ENCODE results near the gene UBE2F.
A peak's percentile ranks its signal among the peaks of the same experiment; 100 is the strongest.

UBE2F gene, protein sequence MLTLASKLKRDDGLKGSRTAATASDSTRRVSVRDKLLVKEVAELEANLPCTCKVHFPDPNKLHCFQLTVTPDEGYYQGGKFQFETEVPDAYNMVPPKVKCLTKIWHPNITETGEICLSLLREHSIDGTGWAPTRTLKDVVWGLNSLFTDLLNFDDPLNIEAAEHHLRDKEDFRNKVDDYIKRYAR

GRCh38 chr2:237966565-237967462, at the start of gene UBE2F:
Gene UBE2F, plus strand, starts transcription at chr2:237967014. Its CDS starts 6,094 bp downstream, at chr2:237973108.
- DNase-seq, result peak; percentile 95

GRCh38 chr2:237917696-237918374, 49.0 kb upstream of the UBE2F start:
- DNase-seq, result no peak

DNA sequence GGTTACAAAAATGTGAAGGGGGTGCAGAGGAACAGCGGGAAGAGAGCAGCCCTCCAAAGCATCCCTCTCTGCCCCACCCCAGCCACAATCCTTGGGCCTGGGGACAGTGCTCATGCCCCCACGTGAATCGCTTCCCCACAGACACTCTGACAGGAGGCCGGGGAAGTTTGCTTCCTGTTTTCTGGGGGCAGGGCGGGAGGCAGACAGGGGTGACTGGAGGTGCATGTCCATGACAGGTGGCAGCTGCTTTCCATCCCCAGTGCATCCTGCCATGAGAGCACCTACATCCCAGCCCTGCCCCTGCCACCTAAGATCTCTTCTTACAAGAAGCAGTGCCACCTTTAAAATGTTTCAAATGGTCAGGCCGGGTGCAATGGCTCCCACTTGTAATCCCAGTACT, 47.2 kb upstream of the UBE2F start:
- DNase-seq, result peak; percentile 10

- no peak for DNase-seq
Measured at GRCh38 chr2:237920673-237921072, 46.1 kb upstream of the UBE2F start.

GRCh38 chr2:237921967-237922492, 44.8 kb upstream of the UBE2F start:
- no peak for DNase-seq

- DNase-seq, result no peak
Measured at GRCh38 chr2:237922641-237923361, 44.0 kb upstream of the UBE2F start.

- peak; percentile 73 for DNase-seq
Measured at GRCh38 chr2:237923481-237924163, 43.2 kb upstream of the UBE2F start.

DNA sequence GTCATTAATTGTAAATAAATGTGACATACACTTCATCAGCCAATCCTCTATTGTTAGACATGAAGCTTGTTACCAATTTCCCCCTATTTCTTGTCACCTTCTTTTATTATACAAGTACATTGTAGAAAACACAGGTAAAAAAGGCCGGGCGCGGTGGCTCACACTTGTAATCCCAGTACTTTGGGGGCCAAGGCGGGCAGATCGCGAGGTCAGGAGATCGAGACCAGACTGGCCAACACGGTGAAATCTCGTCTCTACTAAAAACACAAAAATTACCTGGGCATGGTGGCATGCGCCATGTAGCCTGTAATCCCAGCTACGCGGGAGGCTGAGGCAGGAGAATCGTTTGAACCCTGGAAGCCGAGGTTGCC, 42.7 kb upstream of the UBE2F start:
- no peak for DNase-seq

GRCh38 chr2:237927135-237927534, 39.7 kb upstream of the UBE2F start:
- DNase-seq, result no peak

DNA sequence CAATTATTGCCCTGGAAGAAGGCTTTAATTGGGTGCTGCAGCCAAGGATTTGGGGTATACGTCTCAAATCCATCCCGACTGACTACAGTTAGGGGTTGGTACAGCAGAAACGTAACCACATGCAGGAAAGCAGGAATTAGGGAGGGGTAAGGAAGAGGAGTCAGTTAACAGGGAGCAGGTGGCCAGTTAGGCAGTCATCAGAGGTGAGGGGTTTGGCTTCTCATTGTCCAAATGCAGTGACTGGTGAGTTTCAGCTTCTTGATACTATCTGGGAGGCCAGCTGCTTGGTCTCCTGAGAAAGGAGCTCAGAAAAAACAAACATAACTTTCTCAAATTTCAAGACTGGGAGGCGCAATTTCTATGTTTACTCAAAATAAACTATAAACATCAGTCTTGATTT, 38.8 kb upstream of the UBE2F start:
- no peak for DNase-seq

- DNase-seq, result no peak
Measured at GRCh38 chr2:237929979-237930378, 36.8 kb upstream of the UBE2F start.

DNA sequence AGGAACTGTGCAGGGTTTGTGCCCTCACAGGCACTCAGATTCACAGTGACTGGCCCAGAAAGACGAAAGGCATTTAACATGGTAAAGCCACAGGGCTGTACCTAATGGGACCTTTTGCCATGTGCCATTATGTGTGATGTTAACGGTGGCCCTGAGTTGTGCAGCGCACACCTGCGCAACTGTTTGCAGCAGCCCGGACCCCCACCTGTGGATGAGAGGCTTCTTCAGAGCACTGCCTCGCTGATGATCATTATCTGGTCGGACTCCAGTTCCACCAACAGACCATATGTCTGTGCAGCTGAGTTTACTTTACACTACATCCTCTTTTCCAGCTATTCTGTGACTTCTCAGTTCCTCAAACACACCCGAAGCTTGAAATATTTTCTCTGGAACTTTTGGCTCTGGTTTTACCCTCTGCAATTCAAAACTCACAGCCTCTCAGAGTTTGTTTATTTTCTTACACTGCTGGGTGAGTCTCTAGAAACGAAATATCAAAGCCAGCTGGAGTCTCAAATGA, 35.6 kb upstream of the UBE2F start:
- no peak for DNase-seq

DNA sequence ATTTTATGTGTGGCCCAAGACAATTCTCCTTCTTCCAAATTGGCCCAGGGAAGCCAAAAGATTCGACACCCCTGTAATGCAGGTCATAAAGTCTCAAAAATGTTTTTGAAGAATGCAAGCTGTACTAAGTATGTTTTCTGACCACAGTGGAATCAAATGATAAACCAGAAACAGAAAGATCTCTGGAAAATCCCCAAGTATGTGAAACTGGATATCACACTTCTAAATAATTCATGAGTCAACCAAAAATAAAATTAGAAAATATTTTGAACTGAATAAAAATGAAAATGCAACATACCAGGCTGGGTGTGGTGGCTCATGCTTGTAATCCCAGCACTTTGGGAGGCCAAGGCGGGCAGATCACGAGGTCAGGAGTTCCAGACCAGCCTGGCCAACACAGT, 34.1 kb upstream of the UBE2F start:
- no peak for DNase-seq

GRCh38 chr2:237934186-237934585, 32.6 kb upstream of the UBE2F start:
- DNase-seq, result no peak

GRCh38 chr2:237935740-237936452, 30.9 kb upstream of the UBE2F start:
- DNase-seq, result no peak

- no peak for DNase-seq
Measured at GRCh38 chr2:237939251-237939650, 27.6 kb upstream of the UBE2F start.

- no peak for DNase-seq
Measured at GRCh38 chr2:237940828-237941227, 26.0 kb upstream of the UBE2F start.

DNA sequence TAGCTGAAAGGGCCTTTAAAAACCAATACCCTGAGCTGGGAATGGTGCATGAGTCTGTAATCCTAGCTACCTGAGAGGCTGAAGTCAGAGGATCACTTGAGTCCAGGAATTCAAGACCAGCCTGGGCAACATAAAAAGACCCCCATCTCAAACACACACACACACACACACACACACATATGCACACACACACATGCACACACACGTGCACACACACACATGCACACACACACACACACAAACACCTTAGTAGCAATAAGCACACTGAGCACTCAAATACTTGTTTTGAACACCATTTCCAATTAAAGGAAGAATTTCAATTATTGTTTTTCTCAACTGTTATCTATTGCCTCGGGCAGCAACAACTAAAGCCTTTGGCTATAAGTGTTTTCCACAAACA, 25.6 kb upstream of the UBE2F start:
- DNase-seq, result no peak

GRCh38 chr2:237942513-237942899, 24.3 kb upstream of the UBE2F start:
- DNase-seq, result no peak

DNA sequence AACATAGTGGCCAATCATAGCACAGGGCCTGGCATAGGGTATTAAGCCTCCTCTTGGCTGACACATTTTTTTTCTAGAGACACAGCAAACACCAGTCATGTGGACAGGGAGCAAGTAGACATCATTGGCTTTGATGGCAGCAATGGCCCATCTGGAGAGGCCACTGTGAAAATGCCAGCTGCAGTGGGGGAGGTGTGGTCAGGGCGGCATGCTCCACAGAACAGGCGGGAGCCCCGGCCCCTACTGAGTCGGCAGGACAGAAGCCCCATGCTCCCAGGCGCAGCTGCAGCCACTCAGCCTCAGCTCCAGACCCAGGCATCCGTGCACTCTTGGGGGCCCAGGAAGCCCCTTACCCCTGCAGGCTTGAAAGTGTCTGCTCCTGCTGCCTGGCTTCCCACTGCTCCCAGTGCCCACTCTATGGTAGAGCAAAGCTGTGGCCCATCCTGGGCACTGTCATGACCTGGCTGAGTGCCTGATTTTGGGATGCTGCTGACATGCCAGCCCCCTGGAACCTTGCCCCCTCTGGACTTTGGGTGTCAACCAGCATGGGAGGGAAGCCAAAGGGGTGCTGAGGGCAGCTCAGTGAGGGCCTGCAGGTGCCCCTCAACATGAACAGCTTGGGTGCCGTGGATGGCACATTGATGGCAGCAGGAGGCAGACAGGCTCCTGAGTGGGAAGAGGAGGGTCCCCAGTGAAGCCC, 23.3 kb upstream of the UBE2F start:
- no peak for DNase-seq

GRCh38 chr2:237944302-237944701, 22.5 kb upstream of the UBE2F start:
- no peak for DNase-seq
